GM18867 (cell line): ENCODE results near the gene TRIP12.
"Not testable (repeated sequence)": the region's sequence is repeated elsewhere in the genome, so short reads cannot be mapped to it uniquely, and the experiment has no call there.

Source experiments
- ATAC-seq: cut with Tn5 transposase; IDR thresholded peaks from one replicate; pipeline ENCODE4 v1.9.1; 2021; ENCODE audit warnings: mild to moderate bottlenecking, moderate library complexity; ENCODE audit not compliant: unreplicated experiment

TRIP12 gene

GRCh38 chr2:229779650-229780049 lies 142.2 kb downstream of the TRIP12 start:
- ATAC-seq: no peak

GRCh38 chr2:229777716-229778115 lies 144.1 kb downstream of the TRIP12 start:
- ATAC-seq: no peak

- ATAC-seq: no peak
Observed at GRCh38 chr2:229775614-229776313, 146.0 kb downstream of the TRIP12 start.

GRCh38 chr2:229774237-229774636 lies 147.6 kb downstream of the TRIP12 start:
- ATAC-seq: no peak

- no peak for ATAC-seq
Observed at GRCh38 chr2:229768235-229768634, 153.6 kb downstream of the TRIP12 start.

GRCh38 chr2:229765721-229766120 lies 156.1 kb downstream of the TRIP12 start:
- no peak for ATAC-seq

- ATAC-seq: no peak
Observed at GRCh38 chr2:229761663-229762062, 160.1 kb downstream of the TRIP12 start.

GRCh38 chr2:229757462-229757861 lies 164.3 kb downstream of the TRIP12 start:
- not testable (repeated sequence) for ATAC-seq

GRCh38 chr2:229752970-229753729 lies 168.7 kb downstream of the TRIP12 start:
- no peak for ATAC-seq

- no peak for ATAC-seq
Observed at GRCh38 chr2:229749779-229750178, 172.0 kb downstream of the TRIP12 start.

GRCh38 chr2:229748950-229749349 lies 172.9 kb downstream of the TRIP12 start:
- ATAC-seq: no peak

- ATAC-seq: not testable (repeated sequence)
Observed at GRCh38 chr2:229742691-229743090, 179.1 kb downstream of the TRIP12 start.

GRCh38 chr2:229740279-229740678 lies 181.5 kb downstream of the TRIP12 start:
- ATAC-seq: no peak

GRCh38 chr2:229738024-229738625 lies 183.7 kb downstream of the TRIP12 start:
- ATAC-seq: no peak

- ATAC-seq: no peak
Observed at GRCh38 chr2:229734410-229734809, 187.4 kb downstream of the TRIP12 start.

- ATAC-seq: no peak
Observed at GRCh38 chr2:229733611-229734245, 188.1 kb downstream of the TRIP12 start.

GRCh38 chr2:229732897-229733296 lies 188.9 kb downstream of the TRIP12 start:
- no peak for ATAC-seq

GRCh38 chr2:229731916-229732315 lies 189.9 kb downstream of the TRIP12 start:
- no peak for ATAC-seq

- no peak for ATAC-seq
Observed at GRCh38 chr2:229731363-229731762, 190.4 kb downstream of the TRIP12 start.

GRCh38 chr2:229728370-229728769 lies 193.4 kb downstream of the TRIP12 start:
- ATAC-seq: no peak

GRCh38 chr2:229726643-229727042 lies 195.2 kb downstream of the TRIP12 start:
- ATAC-seq: no peak
